ENCODE data around the gene PLAAT4. TPM values are rescaled to one million over a fixed set of nuclear protein-coding genes. Genes with fewer than 3 reads are reported as not detected.

Gene PLAAT4
- total and polyA plus RNA-seq, 2 donors (not counting 3 experiments of a cell fraction or from before 2014, with no cell fraction given) = 0.95 to 1.7 TPM

- no peak for FAIRE-seq
- ChIA-PET CTCF (no interaction called here), POLR2A (no interaction called here)
- intact Hi-C loops (cut with micrococcal nuclease) (no loop called here), dilution Hi-C loops (cut with MboI; ENCODE audit: extremely low pct_ligation_motif_present, low sequenced_read_pairs) (no loop called here)
- Histone ChIP-seq H3K36me3 (ENCODE audit: control insufficient read depth in 2 of 2, extremely low read depth in 1 of 2, insufficient read depth in 2 of 2, low read length in 2 of 2) (no peaks in the 10 kb centered on the region), H3K9ac (replicated peaks; ENCODE audit: extremely low read depth, insufficient read depth, low read length) (no peak overlapping the region), H3K4me2 (ENCODE audit: insufficient read depth, low read length) (no peak overlapping the region), H3K9me1 (replicated peaks; ENCODE audit: control insufficient read depth, extremely low read depth, insufficient read depth, low read length) (no peaks in the 10 kb centered on the region), H3K27ac (ENCODE audit: insufficient read depth, low read depth, low read length) (no peak overlapping the region), H4K20me1 (replicated peaks; ENCODE audit: control insufficient read depth, extremely low read depth, insufficient read depth, low read length) (no peaks in the 10 kb centered on the region), H2AFZ (ENCODE audit: low read depth, low read length) (no peak overlapping the region), H3K79me2 (ENCODE audit: control insufficient read depth, insufficient read depth, low read length) (no peaks in the 10 kb centered on the region), H3K9me3 (replicated peaks; ENCODE audit: control insufficient read depth, insufficient read depth, low read length) (no peaks in the 10 kb centered on the region), H3K4me3 (replicated peaks in 1 of 3; ENCODE audit: insufficient read depth in 1 of 3, low read depth in 1 of 3, low read length in 3 of 3) (no peak overlapping the region), H3K4me1 (ENCODE audit: control insufficient read depth, extremely low read depth, insufficient read depth, low read length) (no peaks in the 10 kb centered on the region), H3K27me3 (ENCODE audit: control insufficient read depth in 2 of 2, insufficient read depth in 2 of 2, low read length in 2 of 2) (peaks cover 0 to 8% of the 10 kb centered on the region in 2 experiments)
- DNase-seq (ENCODE audit: low read depth, low spot score) = no peak
- TF ChIP-seq MYC (IDR thresholded peaks at IDR 0.05; ENCODE audit: low read depth, low read length) (no peak), MAX (IDR thresholded peaks at IDR 0.05; ENCODE audit: insufficient read depth, insufficient read length) (no peak), GATA2 (IDR thresholded peaks at IDR 0.05; ENCODE audit: insufficient read depth, insufficient read length, low read depth, low read length) (no peak), POLR2AphosphoS5 (IDR thresholded peaks at IDR 0.05; ENCODE audit: insufficient read depth, low read depth, low read length) (no peak), CTCF (IDR thresholded peaks at IDR 0.05; ENCODE audit: extremely low read depth in 1 of 2, insufficient read depth in 1 of 2, low read depth in 1 of 2, low read length in 2 of 2) (no peak), JUN (IDR thresholded peaks at IDR 0.05; ENCODE audit: borderline replicate concordance, insufficient read depth, insufficient read length, low read depth) (no peak), FOS (IDR thresholded peaks at IDR 0.05; ENCODE audit: borderline replicate concordance, insufficient read depth, low read length) (no peak), EZH2 (IDR thresholded peaks at IDR 0.05; ENCODE audit: borderline replicate concordance, low read depth, low read length, severe bottlenecking) (no peak), POLR2A (IDR thresholded peaks at IDR 0.05; ENCODE audit: low read depth, low read length) (no peak)
- no TSS peak for BruUV-seq (replicated peaks)
These were observed 22.0 kb downstream of the PLAAT4 start for GRCh38 chr11:63558459-63559157.
